ENCODE measurements around the gene TMEM238. TPM values are rescaled to one million over a fixed set of nuclear protein-coding genes. Genes with fewer than 3 reads are reported as not detected.

TMEM238 gene
- total and polyA plus RNA-seq, 9 of the 15 experiments (the other 6 are each of a cell fraction or from before 2014, with no cell fraction given): 0.18 to 5.1 (median 1.3) TPM; not detected in 4

DNA sequence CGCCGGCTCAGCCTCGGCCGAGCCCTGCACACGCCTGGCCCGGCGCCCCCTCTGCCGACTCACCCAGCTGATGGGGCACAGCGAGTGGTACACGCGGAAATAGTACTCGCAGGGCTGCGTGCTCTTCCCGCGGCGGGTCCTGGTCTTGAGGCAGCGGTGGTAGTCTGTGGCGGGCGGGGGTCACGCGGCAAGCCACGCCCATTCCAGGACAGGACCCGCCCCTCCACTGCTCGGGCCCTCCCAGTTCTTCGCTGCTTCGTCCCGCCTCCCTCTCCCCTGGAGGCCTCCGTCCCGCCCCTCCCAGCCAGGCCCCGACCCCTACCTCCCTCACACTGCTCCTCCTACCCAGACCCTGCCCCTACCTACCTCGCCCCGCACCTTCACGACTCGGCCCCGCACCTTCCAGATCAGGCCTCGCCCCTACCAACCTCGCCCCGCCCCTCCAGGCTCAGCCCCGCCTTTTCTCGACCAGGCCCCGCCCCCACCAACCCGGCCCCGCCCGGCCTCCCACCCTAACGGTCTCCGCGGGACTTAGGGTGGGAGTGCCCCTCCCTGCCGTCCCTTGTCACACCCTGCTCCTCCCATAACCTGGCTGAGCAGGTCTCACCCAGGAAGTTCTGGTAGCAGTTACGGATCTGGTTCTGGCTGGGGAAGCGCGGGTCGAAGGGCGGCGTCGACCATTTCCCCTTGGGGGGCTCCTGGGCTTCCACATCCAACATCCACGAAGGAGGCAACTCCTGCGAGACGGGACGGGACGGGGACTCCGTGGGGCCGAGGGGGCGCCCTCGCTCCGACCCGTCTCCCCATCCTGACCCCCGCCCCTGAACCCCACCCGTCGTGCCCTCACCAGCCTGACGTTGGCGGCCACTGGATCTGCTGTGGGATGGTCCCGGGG is 30.0 kb downstream of the TMEM238 start (continued):
- TF ChIP-seq, protein P1, sequence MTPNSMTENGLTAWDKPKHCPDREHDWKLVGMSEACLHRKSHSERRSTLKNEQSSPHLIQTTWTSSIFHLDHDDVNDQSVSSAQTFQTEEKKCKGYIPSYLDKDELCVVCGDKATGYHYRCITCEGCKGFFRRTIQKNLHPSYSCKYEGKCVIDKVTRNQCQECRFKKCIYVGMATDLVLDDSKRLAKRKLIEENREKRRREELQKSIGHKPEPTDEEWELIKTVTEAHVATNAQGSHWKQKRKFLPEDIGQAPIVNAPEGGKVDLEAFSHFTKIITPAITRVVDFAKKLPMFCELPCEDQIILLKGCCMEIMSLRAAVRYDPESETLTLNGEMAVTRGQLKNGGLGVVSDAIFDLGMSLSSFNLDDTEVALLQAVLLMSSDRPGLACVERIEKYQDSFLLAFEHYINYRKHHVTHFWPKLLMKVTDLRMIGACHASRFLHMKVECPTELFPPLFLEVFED (CRISPR knock-in tag; conservative IDR thresholded peaks at IDR 0.05): no peak
- TF ChIP-seq RBBP5 (IDR thresholded peaks at IDR 0.05; ENCODE audit: borderline replicate concordance, insufficient read depth, low read length, poor library complexity, severe bottlenecking): no peak
- no peak for TF ChIP-seq RAD51 (IDR thresholded peaks at IDR 0.05; ENCODE audit: borderline replicate concordance, low read depth)
- no peak for TF ChIP-seq SAP30 (IDR thresholded peaks at IDR 0.05; ENCODE audit: borderline replicate concordance, insufficient read depth, low read depth, low read length, poor library complexity, severe bottlenecking)
- TF ChIP-seq HLTF (IDR thresholded peaks at IDR 0.05): no peak
- TF ChIP-seq, protein P2, sequence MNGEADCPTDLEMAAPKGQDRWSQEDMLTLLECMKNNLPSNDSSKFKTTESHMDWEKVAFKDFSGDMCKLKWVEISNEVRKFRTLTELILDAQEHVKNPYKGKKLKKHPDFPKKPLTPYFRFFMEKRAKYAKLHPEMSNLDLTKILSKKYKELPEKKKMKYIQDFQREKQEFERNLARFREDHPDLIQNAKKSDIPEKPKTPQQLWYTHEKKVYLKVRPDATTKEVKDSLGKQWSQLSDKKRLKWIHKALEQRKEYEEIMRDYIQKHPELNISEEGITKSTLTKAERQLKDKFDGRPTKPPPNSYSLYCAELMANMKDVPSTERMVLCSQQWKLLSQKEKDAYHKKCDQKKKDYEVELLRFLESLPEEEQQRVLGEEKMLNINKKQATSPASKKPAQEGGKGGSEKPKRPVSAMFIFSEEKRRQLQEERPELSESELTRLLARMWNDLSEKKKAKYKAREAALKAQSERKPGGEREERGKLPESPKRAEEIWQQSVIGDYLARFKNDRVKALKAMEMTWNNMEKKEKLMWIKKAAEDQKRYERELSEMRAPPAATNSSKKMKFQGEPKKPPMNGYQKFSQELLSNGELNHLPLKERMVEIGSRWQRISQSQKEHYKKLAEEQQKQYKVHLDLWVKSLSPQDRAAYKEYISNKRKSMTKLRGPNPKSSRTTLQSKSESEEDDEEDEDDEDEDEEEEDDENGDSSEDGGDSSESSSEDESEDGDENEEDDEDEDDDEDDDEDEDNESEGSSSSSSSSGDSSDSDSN (IDR thresholded peaks at IDR 0.05; ENCODE audit: borderline replicate concordance in 1 of 2, low read depth in 2 of 2, low read length in 2 of 2): no peak
- no peak for TF ChIP-seq NR2C2 (CRISPR knock-in tag; IDR thresholded peaks at IDR 0.05)
- TF ChIP-seq NR2C2 (tag; IDR thresholded peaks at IDR 0.05): no peak
- TF ChIP-seq ZEB2 (IDR thresholded peaks at IDR 0.05): no peak
- no peak for TF ChIP-seq EWSR1 (IDR thresholded peaks at IDR 0.05; ENCODE audit: borderline replicate concordance, low read depth, partially characterized antibody)
- no peak for TF ChIP-seq IFI16 (CRISPR knock-in tag; IDR thresholded peaks at IDR 0.05)
- no peak for TF ChIP-seq EP400 (IDR thresholded peaks at IDR 0.05)
- TF ChIP-seq FOXK1 (CRISPR knock-in tag; IDR thresholded peaks at IDR 0.05; ENCODE audit: borderline replicate concordance): no peak
- TF ChIP-seq TAF7 (tag; IDR thresholded peaks at IDR 0.05): no peak
- TF ChIP-seq, protein P3, sequence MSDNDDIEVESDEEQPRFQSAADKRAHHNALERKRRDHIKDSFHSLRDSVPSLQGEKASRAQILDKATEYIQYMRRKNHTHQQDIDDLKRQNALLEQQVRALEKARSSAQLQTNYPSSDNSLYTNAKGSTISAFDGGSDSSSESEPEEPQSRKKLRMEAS (CRISPR knock-in tag; IDR thresholded peaks at IDR 0.05): peak; percentile 40
- TF ChIP-seq BRD9 (IDR thresholded peaks at IDR 0.05; ENCODE audit: low read depth, partially characterized antibody): no peak
- TF ChIP-seq LARP7 (IDR thresholded peaks at IDR 0.05): no peak
- TF ChIP-seq, protein P4, sequence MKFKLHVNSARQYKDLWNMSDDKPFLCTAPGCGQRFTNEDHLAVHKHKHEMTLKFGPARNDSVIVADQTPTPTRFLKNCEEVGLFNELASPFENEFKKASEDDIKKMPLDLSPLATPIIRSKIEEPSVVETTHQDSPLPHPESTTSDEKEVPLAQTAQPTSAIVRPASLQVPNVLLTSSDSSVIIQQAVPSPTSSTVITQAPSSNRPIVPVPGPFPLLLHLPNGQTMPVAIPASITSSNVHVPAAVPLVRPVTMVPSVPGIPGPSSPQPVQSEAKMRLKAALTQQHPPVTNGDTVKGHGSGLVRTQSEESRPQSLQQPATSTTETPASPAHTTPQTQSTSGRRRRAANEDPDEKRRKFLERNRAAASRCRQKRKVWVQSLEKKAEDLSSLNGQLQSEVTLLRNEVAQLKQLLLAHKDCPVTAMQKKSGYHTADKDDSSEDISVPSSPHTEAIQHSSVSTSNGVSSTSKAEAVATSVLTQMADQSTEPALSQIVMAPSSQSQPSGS (CRISPR knock-in tag; IDR thresholded peaks at IDR 0.05): no peak
- TF ChIP-seq SNRNP70 (optimal IDR thresholded peaks at IDR 0.05; ENCODE audit: low read depth, low read length): no peak
- TF ChIP-seq PRPF4 (IDR thresholded peaks at IDR 0.05; ENCODE audit: insufficient read depth, low read depth, low read length, poor library complexity, severe bottlenecking): no peak
- no peak for TF ChIP-seq LEF1 (IDR thresholded peaks at IDR 0.05)
- no peak for TF ChIP-seq GTF2F1 (IDR thresholded peaks at IDR 0.05; ENCODE audit: low read depth, low read length)
- no peak for TF ChIP-seq NFYB (IDR thresholded peaks at IDR 0.05; ENCODE audit: extremely low read depth, insufficient read length)
- no peak for TF ChIP-seq COPS2 (conservative IDR thresholded peaks at IDR 0.05)

All from K562 (cell line).